H1 (cell line): ENCODE measurements around the gene SMARCA4. TPM values are rescaled to one million over a fixed set of nuclear protein-coding genes. Genes with fewer than 3 reads are reported as not detected.

ENCODE experiments used
- BACH1 ChIP-seq: IDR thresholded peaks from 2 replicates; pipeline ENCODE4 v1.6.1; 2012; ENCODE audit warnings: low read length, improper control_type of control experiment
- CREB1 ChIP-seq: IDR thresholded peaks from 2 replicates; pipeline ENCODE4 v1.6.1; 2012; ENCODE audit warnings: inconsistent platforms
- EZH2 ChIP-seq: fragments of 200-600 bp; sonication (generic); IDR thresholded peaks from 2 replicates; pipeline ENCODE4 v1.7.1; 2012; ENCODE audit warnings: low read depth, mild to moderate bottlenecking, moderate library complexity, low read length, inconsistent platforms; ENCODE audit not compliant: severe bottlenecking
- KDM1A ChIP-seq: fragments of 200-600, 300-600 bp; sonication (generic); IDR thresholded peaks from 2 replicates; pipeline ENCODE4 v1.7.1; 2016; ENCODE audit warnings: mild to moderate bottlenecking, low read length, borderline replicate concordance
- KDM5A ChIP-seq: fragments of 200-600 bp; IDR thresholded peaks from 2 replicates; pipeline ENCODE4 v1.7.1; 2012; ENCODE audit warnings: mild to moderate bottlenecking, low read length, inconsistent platforms, mixed read lengths
- POLR2A ChIP-seq, 2 experiments: IDR thresholded peaks; 1 replicate in 1 of 2; 2 replicates in 1 of 2; pipeline ENCODE4 v1.6.1; 2011; ENCODE audit warnings: low read depth in 2 of 2, low read length in 2 of 2, mild to moderate bottlenecking in 2 of 2; ENCODE audit errors: control extremely low read depth in 1 of 2
- RNF2 ChIP-seq: fragments of 200-900, 300-1000 bp; sonication (generic); IDR thresholded peaks from 2 replicates; pipeline ENCODE4 v1.7.1; 2016; ENCODE audit warnings: borderline replicate concordance, low read depth, mild to moderate bottlenecking, antibody characterized with exemption, low read length; ENCODE audit not compliant: poor library complexity, severe bottlenecking; ENCODE audit errors: missing control alignments
- RXRA ChIP-seq: IDR thresholded peaks from 2 replicates; pipeline ENCODE4 v1.6.1; 2011; ENCODE audit warnings: low read depth, mild to moderate bottlenecking, low read length, moderate library complexity; ENCODE audit not compliant: insufficient read depth
- SAP30 ChIP-seq: fragments of 300-600 bp; sonication (generic); IDR thresholded peaks from 2 replicates; pipeline ENCODE4 v1.7.1; 2012; ENCODE audit warnings: low read length, moderate library complexity, mild to moderate bottlenecking, inconsistent platforms; ENCODE audit not compliant: insufficient read depth, insufficient replicate concordance
- polyA plus RNA-seq, 7 experiments: library from polyadenylated mRNA; depleted of rRNA in 3 of 7; stranded (reverse) in 5 of 7; unstranded in 2 of 7; fragments of >200 nt in 5 of 7; fragments of 200-250 nt in 2 of 7; gene quantifications; 1 replicate in 5 of 7; 2 replicates in 1 of 7; 4 replicates in 1 of 7; pipeline versions ENCODE4 v1.2.1 to v1.2.3, GENCODE V29; 2011 to 2013; ENCODE audit warnings: missing spikeins in 2 of 7, mixed read lengths in 2 of 7
- total RNA-seq: library from RNA; stranded (reverse); fragmentation: NEBNext Ultra II Directional; extraction: Animal tissue kit (Norgen Biotek cat#: 25700); gene quantifications from 2 replicates; pipeline ENCODE4 v1.2.1, GENCODE V29; 2021
- TF ChIP-seq, protein P1 (sequence below): fragments of 300-600 bp; sonication (generic); IDR thresholded peaks from 2 replicates; pipeline ENCODE4 v1.7.1; 2012; ENCODE audit warnings: low read length, moderate library complexity, mild to moderate bottlenecking, inconsistent platforms; ENCODE audit not compliant: insufficient replicate concordance

Gene SMARCA4
- total and polyA plus RNA-seq, 2 of the 8 experiments (the other 6 are each of a cell fraction or from before 2014, with no cell fraction given): 86.4 to 263 TPM

DNA sequence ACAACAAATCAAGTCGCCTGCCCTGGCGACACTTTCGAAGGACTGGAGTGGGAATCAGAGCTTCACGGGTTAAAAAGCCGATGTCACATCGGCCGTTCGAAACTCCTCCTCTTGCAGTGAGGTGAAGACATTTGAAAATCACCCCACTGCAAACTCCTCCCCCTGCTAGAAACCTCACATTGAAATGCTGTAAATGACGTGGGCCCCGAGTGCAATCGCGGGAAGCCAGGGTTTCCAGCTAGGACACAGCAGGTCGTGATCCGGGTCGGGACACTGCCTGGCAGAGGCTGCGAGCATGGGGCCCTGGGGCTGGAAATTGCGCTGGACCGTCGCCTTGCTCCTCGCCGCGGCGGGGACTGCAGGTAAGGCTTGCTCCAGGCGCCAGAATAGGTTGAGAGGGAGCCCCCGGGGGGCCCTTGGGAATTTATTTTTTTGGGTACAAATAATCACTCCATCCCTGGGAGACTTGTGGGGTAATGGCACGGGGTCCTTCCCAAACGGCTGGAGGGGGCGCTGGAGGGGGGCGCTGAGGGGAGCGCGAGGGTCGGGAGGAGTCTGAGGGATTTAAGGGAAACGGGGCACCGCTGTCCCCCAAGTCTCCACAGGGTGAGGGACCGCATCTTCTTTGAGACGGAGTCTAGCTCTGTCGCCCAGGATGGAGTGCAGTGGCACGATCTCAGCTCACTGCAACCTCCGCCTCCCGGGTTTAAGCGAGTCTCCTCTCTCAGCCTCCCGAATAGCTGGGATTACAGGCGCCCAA is 128.6 kb downstream of the SMARCA4 start, which contains the start of gene LDLR (continued):
- TF ChIP-seq SAP30 (no peak), POLR2A (IDR thresholded peaks at IDR 0.05; ENCODE audit: control extremely low read depth in 1 of 2, low read depth in 2 of 2, low read length in 2 of 2) (peak; percentile 84 to 85), RNF2 (no peak), RXRA (no peak), KDM5A (no peak), EZH2 (no peak), KDM1A (peak; percentile 91; the same call in 1 of the 2 replicates), BACH1 (peak; percentile 32), CREB1 (peak; percentile 87)
- TF ChIP-seq, protein P1, sequence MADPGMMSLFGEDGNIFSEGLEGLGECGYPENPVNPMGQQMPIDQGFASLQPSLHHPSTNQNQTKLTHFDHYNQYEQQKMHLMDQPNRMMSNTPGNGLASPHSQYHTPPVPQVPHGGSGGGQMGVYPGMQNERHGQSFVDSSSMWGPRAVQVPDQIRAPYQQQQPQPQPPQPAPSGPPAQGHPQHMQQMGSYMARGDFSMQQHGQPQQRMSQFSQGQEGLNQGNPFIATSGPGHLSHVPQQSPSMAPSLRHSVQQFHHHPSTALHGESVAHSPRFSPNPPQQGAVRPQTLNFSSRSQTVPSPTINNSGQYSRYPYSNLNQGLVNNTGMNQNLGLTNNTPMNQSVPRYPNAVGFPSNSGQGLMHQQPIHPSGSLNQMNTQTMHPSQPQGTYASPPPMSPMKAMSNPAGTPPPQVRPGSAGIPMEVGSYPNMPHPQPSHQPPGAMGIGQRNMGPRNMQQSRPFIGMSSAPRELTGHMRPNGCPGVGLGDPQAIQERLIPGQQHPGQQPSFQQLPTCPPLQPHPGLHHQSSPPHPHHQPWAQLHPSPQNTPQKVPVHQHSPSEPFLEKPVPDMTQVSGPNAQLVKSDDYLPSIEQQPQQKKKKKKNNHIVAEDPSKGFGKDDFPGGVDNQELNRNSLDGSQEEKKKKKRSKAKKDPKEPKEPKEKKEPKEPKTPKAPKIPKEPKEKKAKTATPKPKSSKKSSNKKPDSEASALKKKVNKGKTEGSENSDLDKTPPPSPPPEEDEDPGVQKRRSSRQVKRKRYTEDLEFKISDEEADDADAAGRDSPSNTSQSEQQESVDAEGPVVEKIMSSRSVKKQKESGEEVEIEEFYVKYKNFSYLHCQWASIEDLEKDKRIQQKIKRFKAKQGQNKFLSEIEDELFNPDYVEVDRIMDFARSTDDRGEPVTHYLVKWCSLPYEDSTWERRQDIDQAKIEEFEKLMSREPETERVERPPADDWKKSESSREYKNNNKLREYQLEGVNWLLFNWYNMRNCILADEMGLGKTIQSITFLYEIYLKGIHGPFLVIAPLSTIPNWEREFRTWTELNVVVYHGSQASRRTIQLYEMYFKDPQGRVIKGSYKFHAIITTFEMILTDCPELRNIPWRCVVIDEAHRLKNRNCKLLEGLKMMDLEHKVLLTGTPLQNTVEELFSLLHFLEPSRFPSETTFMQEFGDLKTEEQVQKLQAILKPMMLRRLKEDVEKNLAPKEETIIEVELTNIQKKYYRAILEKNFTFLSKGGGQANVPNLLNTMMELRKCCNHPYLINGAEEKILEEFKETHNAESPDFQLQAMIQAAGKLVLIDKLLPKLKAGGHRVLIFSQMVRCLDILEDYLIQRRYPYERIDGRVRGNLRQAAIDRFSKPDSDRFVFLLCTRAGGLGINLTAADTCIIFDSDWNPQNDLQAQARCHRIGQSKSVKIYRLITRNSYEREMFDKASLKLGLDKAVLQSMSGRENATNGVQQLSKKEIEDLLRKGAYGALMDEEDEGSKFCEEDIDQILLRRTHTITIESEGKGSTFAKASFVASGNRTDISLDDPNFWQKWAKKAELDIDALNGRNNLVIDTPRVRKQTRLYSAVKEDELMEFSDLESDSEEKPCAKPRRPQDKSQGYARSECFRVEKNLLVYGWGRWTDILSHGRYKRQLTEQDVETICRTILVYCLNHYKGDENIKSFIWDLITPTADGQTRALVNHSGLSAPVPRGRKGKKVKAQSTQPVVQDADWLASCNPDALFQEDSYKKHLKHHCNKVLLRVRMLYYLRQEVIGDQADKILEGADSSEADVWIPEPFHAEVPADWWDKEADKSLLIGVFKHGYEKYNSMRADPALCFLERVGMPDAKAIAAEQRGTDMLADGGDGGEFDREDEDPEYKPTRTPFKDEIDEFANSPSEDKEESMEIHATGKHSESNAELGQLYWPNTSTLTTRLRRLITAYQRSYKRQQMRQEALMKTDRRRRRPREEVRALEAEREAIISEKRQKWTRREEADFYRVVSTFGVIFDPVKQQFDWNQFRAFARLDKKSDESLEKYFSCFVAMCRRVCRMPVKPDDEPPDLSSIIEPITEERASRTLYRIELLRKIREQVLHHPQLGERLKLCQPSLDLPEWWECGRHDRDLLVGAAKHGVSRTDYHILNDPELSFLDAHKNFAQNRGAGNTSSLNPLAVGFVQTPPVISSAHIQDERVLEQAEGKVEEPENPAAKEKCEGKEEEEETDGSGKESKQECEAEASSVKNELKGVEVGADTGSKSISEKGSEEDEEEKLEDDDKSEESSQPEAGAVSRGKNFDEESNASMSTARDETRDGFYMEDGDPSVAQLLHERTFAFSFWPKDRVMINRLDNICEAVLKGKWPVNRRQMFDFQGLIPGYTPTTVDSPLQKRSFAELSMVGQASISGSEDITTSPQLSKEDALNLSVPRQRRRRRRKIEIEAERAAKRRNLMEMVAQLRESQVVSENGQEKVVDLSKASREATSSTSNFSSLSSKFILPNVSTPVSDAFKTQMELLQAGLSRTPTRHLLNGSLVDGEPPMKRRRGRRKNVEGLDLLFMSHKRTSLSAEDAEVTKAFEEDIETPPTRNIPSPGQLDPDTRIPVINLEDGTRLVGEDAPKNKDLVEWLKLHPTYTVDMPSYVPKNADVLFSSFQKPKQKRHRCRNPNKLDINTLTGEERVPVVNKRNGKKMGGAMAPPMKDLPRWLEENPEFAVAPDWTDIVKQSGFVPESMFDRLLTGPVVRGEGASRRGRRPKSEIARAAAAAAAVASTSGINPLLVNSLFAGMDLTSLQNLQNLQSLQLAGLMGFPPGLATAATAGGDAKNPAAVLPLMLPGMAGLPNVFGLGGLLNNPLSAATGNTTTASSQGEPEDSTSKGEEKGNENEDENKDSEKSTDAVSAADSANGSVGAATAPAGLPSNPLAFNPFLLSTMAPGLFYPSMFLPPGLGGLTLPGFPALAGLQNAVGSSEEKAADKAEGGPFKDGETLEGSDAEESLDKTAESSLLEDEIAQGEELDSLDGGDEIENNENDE: no peak
